Measurements from ENCODE around the gene MASP1.

DNA sequence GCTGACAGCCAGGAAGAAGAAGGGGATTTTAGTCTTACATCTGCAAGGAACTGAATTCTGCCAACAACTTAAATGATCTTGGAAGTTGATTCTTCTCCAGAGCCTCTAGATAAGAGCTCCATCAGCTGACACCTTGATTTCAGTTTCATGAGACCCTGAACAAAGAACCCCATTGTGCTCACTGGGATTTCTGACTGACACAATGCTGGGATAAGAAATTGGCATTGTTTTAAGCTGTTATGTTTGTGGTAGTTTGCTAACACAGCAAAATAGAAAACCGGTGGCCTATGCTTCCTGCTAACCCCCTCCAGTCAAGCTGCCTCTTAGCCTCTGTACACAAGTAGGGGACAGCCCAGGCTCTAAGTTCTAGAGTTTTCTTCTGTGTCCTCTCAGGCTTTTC is 36.2 kb downstream of the MASP1 start:
- TF ChIP-seq, protein P1, sequence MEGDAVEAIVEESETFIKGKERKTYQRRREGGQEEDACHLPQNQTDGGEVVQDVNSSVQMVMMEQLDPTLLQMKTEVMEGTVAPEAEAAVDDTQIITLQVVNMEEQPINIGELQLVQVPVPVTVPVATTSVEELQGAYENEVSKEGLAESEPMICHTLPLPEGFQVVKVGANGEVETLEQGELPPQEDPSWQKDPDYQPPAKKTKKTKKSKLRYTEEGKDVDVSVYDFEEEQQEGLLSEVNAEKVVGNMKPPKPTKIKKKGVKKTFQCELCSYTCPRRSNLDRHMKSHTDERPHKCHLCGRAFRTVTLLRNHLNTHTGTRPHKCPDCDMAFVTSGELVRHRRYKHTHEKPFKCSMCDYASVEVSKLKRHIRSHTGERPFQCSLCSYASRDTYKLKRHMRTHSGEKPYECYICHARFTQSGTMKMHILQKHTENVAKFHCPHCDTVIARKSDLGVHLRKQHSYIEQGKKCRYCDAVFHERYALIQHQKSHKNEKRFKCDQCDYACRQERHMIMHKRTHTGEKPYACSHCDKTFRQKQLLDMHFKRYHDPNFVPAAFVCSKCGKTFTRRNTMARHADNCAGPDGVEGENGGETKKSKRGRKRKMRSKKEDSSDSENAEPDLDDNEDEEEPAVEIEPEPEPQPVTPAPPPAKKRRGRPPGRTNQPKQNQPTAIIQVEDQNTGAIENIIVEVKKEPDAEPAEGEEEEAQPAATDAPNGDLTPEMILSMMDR (IDR thresholded peaks at IDR 0.05): no peak
- no peak for TF ChIP-seq POLR2A (IDR thresholded peaks at IDR 0.05)
